Measurements from ENCODE around the gene ZBTB42. TPM values are rescaled to one million over a fixed set of nuclear protein-coding genes. Genes with fewer than 3 reads are reported as not detected.

The ZBTB42 gene
- total and polyA plus RNA-seq, 2 of the 13 experiments (the other 11 are each of a cell fraction or from before 2014, with no cell fraction given), result 2.8 to 4.2 TPM

GRCh38 chr14:104784846-104785707 is 15.8 kb upstream of the ZBTB42 start:
- no peak for FAIRE-seq
- intact Hi-C loops (cut with micrococcal nuclease; ENCODE audit: unreplicated experiment) (no loop called here), in situ Hi-C loops (cut with HindIII; ENCODE audit: extremely low pct_ligation_motif_present, low pct_unique_long_range_greater_than_20kb) (no loop called here)
- ChIA-PET POLR2A (no interaction called here), CTCF (ENCODE audit: low intra/inter-chr PET ratio, low total read pairs) (no interaction called here)
- H3K9ac ChIP-seq (ENCODE audit: insufficient read depth, low read depth, low read length), result no peak overlapping the region
- ATAC-seq, result no peak
- no peak overlapping the region for H3K27ac ChIP-seq (ENCODE audit: extremely low read length, insufficient read depth, low read length)
- no peaks in the 10 kb centered on the region for H3K27me3 ChIP-seq (ENCODE audit: control insufficient read depth in 1 of 2, insufficient read depth in 2 of 2, low read length in 2 of 2)
- 0 out of 2 replicates have a peak, but pooled peaks cover 5% of the 10 kb centered on the region for H4K20me1 ChIP-seq (ENCODE audit: insufficient read depth, low read length)
- no TSS peak for BruUV-seq (replicated peaks)
- 91% methylated on average over 6 of the region's 36 CpGs for WGBS (ENCODE audit: low lambda C conversion rate)
- no peak overlapping the region for H2AFZ ChIP-seq (ENCODE audit: low read length)
- peaks cover 2% of the 10 kb centered on the region for H3K79me2 ChIP-seq (ENCODE audit: insufficient read depth, low read length)
- no peak overlapping the region for H3K4me2 ChIP-seq (ENCODE audit: low read depth, low read length)
- no peak for DNase-seq (ENCODE audit: low spot score)
- no peaks in the 10 kb centered on the region for H3K9me3 ChIP-seq (ENCODE audit: low read length)
- H3K4me1 ChIP-seq (ENCODE audit: insufficient read depth, low read length), result peaks cover 12% of the 10 kb centered on the region
- peaks cover 13 to 16% of the 10 kb centered on the region in 2 experiments; a peak in 3 of 5 replicates for H3K36me3 ChIP-seq (replicated peaks in 1 of 2; ENCODE audit: control insufficient read depth in 1 of 2, insufficient read depth in 2 of 2, low read length in 2 of 2)
- no peak overlapping the region for H3K4me3 ChIP-seq (replicated peaks in 1 of 3; ENCODE audit: insufficient read depth in 1 of 3, low read depth in 2 of 3, low read length in 3 of 3)
- TF ChIP-seq ZMYM4 (CRISPR knock-in tag; IDR thresholded peaks at IDR 0.05), result no peak
- TF ChIP-seq DNMT3B (CRISPR knock-in tag; conservative IDR thresholded peaks at IDR 0.05), result no peak
- no peak for TF ChIP-seq HNF4A (CRISPR knock-in tag; IDR thresholded peaks at IDR 0.05)
- no peak for TF ChIP-seq NFAT5 (CRISPR knock-in tag; IDR thresholded peaks at IDR 0.05)
- TF ChIP-seq RBFOX2 (IDR thresholded peaks at IDR 0.05; ENCODE audit: low read depth, low read length), result 0 out of 2 replicates have a peak, but pooled peaks have one; percentile 57
- TF ChIP-seq AGO2 (optimal IDR thresholded peaks at IDR 0.05; ENCODE audit: low read depth, low read length), result peak; percentile 48
- no peak for TF ChIP-seq CCDC6 (CRISPR knock-in tag; IDR thresholded peaks at IDR 0.05)
- peak; percentile 27; the same call in 1 of the 2 replicates for TF ChIP-seq LCORL (IDR thresholded peaks at IDR 0.05)
- TF ChIP-seq LCORL (CRISPR knock-in tag; IDR thresholded peaks at IDR 0.05), result no peak

Data from HepG2 (cell line).